Left colon (tissue), 2 donors: ENCODE data around the gene PGAM2. TPM values are rescaled to one million over a fixed set of nuclear protein-coding genes. Genes with fewer than 3 reads are reported as not detected.

Source experiments
- ATAC-seq: fragments of 200-7000 bp; cut with Tn5 transposase; one replicate; pipeline ENCODE4 v1.9.1; 2020; ENCODE audit warnings: mild to moderate bottlenecking, moderate library complexity
- DNase-seq, 2 donors: peaks; one replicate each; pipeline ENCODE4 v3.0.0-alpha.2; 2020
- intact Hi-C, 2 donors: fragments of 100-400 bp; cut with DNase I in 1 of 2; cut with micrococcal nuclease in 1 of 2; formaldehyde crosslinking; loops; one replicate each; pipeline versions ENCODE4 v1.11.2 to v1.14.0; 2022; cut with DNase I, micrococcal nuclease
- long read RNA-seq: library from polyadenylated mRNA; unstranded; transcript quantifications from one replicate; pipeline ENCODE4 v2.0.0, GENCODE V29; 2021
- total RNA-seq, 2 donors: library from RNA; stranded (reverse); fragmentation: NEBNext Ultra II Directional; extraction: Animal tissue kit (Norgen Biotek cat#: 25700); gene quantifications; one replicate each; pipeline ENCODE4 v1.2.1, GENCODE V29; 2021
- donor health status: DM: no; HTN: no; CAD: no.
- donor health status: DM: yes; HTN: yes; CAD: no.

PGAM2 gene
- under 1 TPM; 0.58 to 0.64 TPM for total RNA-seq
- long read RNA-seq, partial matches to known transcripts: 0 of 3 reads
- long read RNA-seq, other reads (novel, unspliced or antisense): 3 of 3 reads

DNA sequence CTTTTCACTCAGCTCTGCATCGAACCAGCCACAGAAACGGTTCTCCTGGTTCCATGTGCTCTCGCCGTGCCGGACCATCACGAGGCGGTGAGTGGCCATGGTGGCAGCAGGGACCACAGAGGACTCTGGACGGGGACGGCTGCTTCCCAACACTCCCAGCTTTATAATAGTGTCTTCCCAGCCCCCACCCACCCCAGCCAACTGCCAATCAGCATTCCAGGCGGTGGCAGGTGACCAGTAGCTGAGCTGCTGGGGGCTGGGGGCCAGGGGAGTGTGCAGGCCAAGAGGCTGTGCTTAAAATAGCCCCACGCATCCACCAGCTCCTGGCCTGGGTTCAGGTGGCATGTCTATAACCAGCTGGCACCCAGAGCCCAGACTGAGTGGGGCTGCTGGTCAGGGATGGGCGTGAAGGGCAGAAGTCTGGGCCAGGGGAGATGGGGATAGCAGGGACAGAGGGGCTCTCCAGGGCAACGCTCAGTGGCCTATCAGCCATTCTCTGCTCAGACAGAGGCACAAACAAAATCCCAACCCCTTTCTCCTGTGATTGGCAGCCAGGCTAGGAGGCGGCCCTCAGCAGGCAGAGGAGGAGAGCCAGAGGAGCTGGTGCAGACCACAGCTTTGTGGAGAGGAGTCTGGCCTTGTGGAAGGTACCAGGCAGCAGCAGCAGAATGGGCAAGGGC is at the start of gene PGAM2:
Gene PGAM2 (minus strand): TSS at position 137 of the 680 bp plus-strand sequence. CDS start 38 bp downstream, at position 99.
- peak in 1 of 2 donors; percentile 36 for DNase-seq
- intact Hi-C loops: no loop called here
- peak; percentile 17 for ATAC-seq

GRCh38 chr7:44114586-44115310 is 49.4 kb upstream of the PGAM2 start:
- intact Hi-C loops: no loop called here
- ATAC-seq (no peak), DNase-seq (no peak)

- intact Hi-C loops: no loop called here
- ATAC-seq: no peak
- DNase-seq: no peak
These were observed 48.5 kb upstream of the PGAM2 start for GRCh38 chr7:44113764-44114354.

- peak; percentile 21 for ATAC-seq
- intact Hi-C loops: no loop called here
- no peak for DNase-seq
These were observed 47.8 kb upstream of the PGAM2 start for GRCh38 chr7:44112997-44113763.

GRCh38 chr7:44112231-44112996 is 47.0 kb upstream of the PGAM2 start:
- intact Hi-C loops: no loop called here
- DNase-seq: no peak
- ATAC-seq: peak; percentile 53

- no peak for ATAC-seq
- no peak for DNase-seq
- intact Hi-C loops: no loop called here
These were observed 46.4 kb upstream of the PGAM2 start for GRCh38 chr7:44111761-44112160.

- ATAC-seq: no peak
- no peak for DNase-seq
- intact Hi-C loops: no loop called here
These were observed 45.6 kb upstream of the PGAM2 start for GRCh38 chr7:44110719-44111635.

DNA sequence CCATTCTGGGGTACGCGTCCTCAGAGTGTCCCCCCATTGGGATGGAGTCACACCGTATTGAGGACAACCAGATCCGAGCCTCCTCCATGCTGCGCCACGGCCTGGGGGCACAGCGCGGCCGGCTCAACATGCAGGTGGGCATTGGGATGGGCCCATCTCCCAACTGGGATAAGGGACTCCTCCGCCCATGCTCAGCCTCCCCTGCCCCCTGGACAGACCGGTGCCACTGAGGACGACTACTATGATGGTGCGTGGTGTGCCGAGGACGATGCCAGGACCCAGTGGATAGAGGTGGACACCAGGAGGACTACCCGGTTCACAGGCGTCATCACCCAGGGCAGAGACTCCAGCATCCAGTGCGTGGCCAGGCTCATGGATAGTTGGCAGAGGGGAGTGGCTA is 44.6 kb upstream of the PGAM2 start:
- ATAC-seq: no peak
- intact Hi-C loops: no loop called here
- no peak for DNase-seq

- no peak for DNase-seq
- ATAC-seq: no peak
- intact Hi-C loops: no loop called here
These were observed 43.7 kb upstream of the PGAM2 start for GRCh38 chr7:44108768-44109750.

- DNase-seq (no peak), ATAC-seq (no peak)
- intact Hi-C loops: no loop called here
These were observed 42.8 kb upstream of the PGAM2 start for GRCh38 chr7:44107961-44108767.

- DNase-seq (no peak), ATAC-seq (no peak)
- intact Hi-C loops: no loop called here
These were observed 42.0 kb upstream of the PGAM2 start for GRCh38 chr7:44107116-44107960.

GRCh38 chr7:44106311-44107065 is 41.1 kb upstream of the PGAM2 start:
- DNase-seq: no peak

DNA sequence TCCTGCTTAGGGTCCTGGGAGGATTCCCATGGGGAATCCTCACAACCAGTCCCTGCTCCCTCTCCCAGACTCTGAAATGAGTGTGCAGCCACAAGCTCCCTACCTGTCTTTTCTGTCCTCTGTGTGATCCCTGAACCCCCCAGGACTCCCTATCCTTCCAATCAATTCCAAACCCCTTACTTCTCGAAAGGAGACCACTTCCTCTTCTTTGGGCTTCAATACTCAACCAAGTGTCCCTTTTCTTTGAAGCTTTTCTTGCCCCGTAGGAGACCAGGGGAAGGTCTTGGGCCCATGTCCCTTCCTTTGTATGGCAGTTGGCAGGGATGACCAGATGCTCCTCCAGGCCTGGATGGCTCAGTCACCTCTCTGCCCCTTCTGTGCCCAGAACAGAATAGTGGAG is 40.5 kb upstream of the PGAM2 start:
- intact Hi-C loops: no loop called here
- DNase-seq: no peak
- no peak for ATAC-seq

More at GRCh38 chr7:44106311-44107065, 41.1 kb upstream of the PGAM2 start:
- intact Hi-C loops: no loop called here
- no peak for ATAC-seq
